H1 (cell line): ENCODE results near the gene LPAR2. TPM values are rescaled to one million over a fixed set of nuclear protein-coding genes. Genes with fewer than 3 reads are reported as not detected.
A peak's percentile ranks its signal among the peaks of the same experiment; 100 is the strongest.

ENCODE experiments used
- CTCF ChIA-PET: fragments of 300-600 bp; sonication (Branson Sonifier 250); formaldehyde crosslinking; loops from one replicate; lab custom pipeline; 2021; ENCODE audit not compliant: partially characterized antibody; lab: Charles Lee
- POLR2A ChIA-PET: fragments of 300-600 bp; sonication (Branson Sonifier 250); formaldehyde crosslinking; loops from one replicate; lab custom pipeline; 2021; ENCODE audit warnings: inconsistent platforms; ENCODE audit not compliant: partially characterized antibody; lab: Charles Lee
- DNase-seq, 2 experiments: peaks; one replicate each; pipeline versions ENCODE4 v3.0.0 to v3.0.0-alpha.2; 2010 to 2022; ENCODE audit warnings: low spot score in 2 of 2, low read depth in 1 of 2, mixed read lengths in 1 of 2
- FAIRE-seq: peaks from 2 replicates; lab custom pipeline; 2011; peaks lifted over from hg19 to GRCh38; lab: Jason Lieb, UNC
- H2AFZ ChIP-seq: 2 replicates; pipeline ENCODE4 v1.8.1; 2012; ENCODE audit warnings: low read length, inconsistent platforms
- H2AK5ac ChIP-seq: 2 replicates; pipeline ENCODE4 v1.6.1; 2013; ENCODE audit warnings: low read depth, low read length
- H2BK120ac ChIP-seq: replicated peaks from 2 replicates; pipeline ENCODE3; 2013; ENCODE audit warnings: low read depth, low read length, inconsistent platforms
- H2BK12ac ChIP-seq: 2 replicates; pipeline ENCODE4 v1.6.1; 2013; ENCODE audit warnings: low read depth, low read length
- H2BK15ac ChIP-seq: 2 replicates; pipeline ENCODE4 v1.6.1; 2013; ENCODE audit warnings: low read length
- H2BK20ac ChIP-seq: 2 replicates; pipeline ENCODE4 v1.6.1; 2013; ENCODE audit warnings: low read length
- H2BK5ac ChIP-seq: 2 replicates; pipeline ENCODE4 v1.6.1; 2013; ENCODE audit warnings: low read depth, low read length
- H3K14ac ChIP-seq: 2 replicates; pipeline ENCODE4 v1.6.1; 2013; ENCODE audit warnings: inconsistent platforms; ENCODE audit not compliant: insufficient read length
- H3K18ac ChIP-seq: 2 replicates; pipeline ENCODE4 v1.6.1; 2013; ENCODE audit warnings: low read length; ENCODE audit errors: extremely low read depth
- H3K23ac ChIP-seq: 2 replicates; pipeline ENCODE4 v1.6.1; 2013; ENCODE audit warnings: inconsistent platforms; ENCODE audit not compliant: insufficient read length
- H3K23me2 ChIP-seq: 2 replicates; pipeline ENCODE4 v1.6.1; 2013; ENCODE audit warnings: low read depth, low read length
- H3K27ac ChIP-seq: 2 replicates; pipeline ENCODE4 v1.6.1; 2011; ENCODE audit warnings: low read depth, low read length, inconsistent platforms
- H3K27me3 ChIP-seq, 4 experiments: replicated peaks in 1 of 4; 1 replicate in 1 of 4; 2 replicates in 3 of 4; pipeline versions ENCODE4 v1.6.1 to v1.8.1; 2011 to 2013; ENCODE audit warnings: low read length in 3 of 4, mild to moderate bottlenecking in 3 of 4, inconsistent platforms in 2 of 4, mixed read lengths in 2 of 4, moderate library complexity in 1 of 4; ENCODE audit not compliant: control insufficient read depth in 3 of 4, insufficient read depth in 3 of 4; ENCODE audit errors: extremely low read depth in 1 of 4
- H3K36me3 ChIP-seq, 4 experiments: 2 replicates each; pipeline versions ENCODE4 v1.6.1 to v1.8.1; 2011 to 2013; ENCODE audit warnings: mild to moderate bottlenecking in 4 of 4, low read length in 3 of 4, moderate library complexity in 2 of 4, control low read depth in 1 of 4, inconsistent platforms in 1 of 4; ENCODE audit not compliant: insufficient read depth in 4 of 4, control insufficient read depth in 2 of 4
- H3K4ac ChIP-seq: replicated peaks from 2 replicates; pipeline ENCODE3; 2013; ENCODE audit warnings: low read length, low read depth, mixed read lengths, inconsistent platforms; ENCODE audit not compliant: insufficient read length
- H3K4me1 ChIP-seq, 4 experiments: replicated peaks in 1 of 4; 1 replicate in 1 of 4; 2 replicates in 3 of 4; pipeline versions ENCODE4 v1.6.1 to v1.8.1; 2011 to 2013; ENCODE audit warnings: low read length in 3 of 4, inconsistent platforms in 2 of 4, mixed read lengths in 1 of 4; ENCODE audit not compliant: insufficient read depth in 4 of 4, control insufficient read depth in 3 of 4
- H3K4me2 ChIP-seq, 2 experiments: 2 replicates each; pipeline versions ENCODE4 v1.6.1 to v1.8.1; 2011 to 2013; ENCODE audit warnings: low read depth in 2 of 2, low read length in 2 of 2, control low read depth in 1 of 2, inconsistent platforms in 1 of 2, mild to moderate bottlenecking in 1 of 2; ENCODE audit not compliant: insufficient read depth in 1 of 2
- H3K4me3 ChIP-seq, 4 experiments: fragments of 200-600, 300-600 bp in 1 of 4; sonication (generic), shearing (Covaris generic), sonication (Bioruptor Twin) in 1 of 4; 2 replicates each; pipeline versions ENCODE4 v1.5.1 to v1.8.1; 2011 to 2016; ENCODE audit warnings: low read length in 4 of 4, low read depth in 3 of 4, control low read depth in 2 of 4, inconsistent platforms in 2 of 4, mild to moderate bottlenecking in 2 of 4, mixed read lengths in 1 of 4, moderate library complexity in 1 of 4; ENCODE audit not compliant: insufficient read depth in 2 of 4; ENCODE audit errors: extremely low read depth in 1 of 4
- H3K56ac ChIP-seq: replicated peaks from 2 replicates; pipeline ENCODE3; 2013; ENCODE audit warnings: low read depth, mild to moderate bottlenecking, mixed read lengths, low read length, inconsistent platforms; ENCODE audit not compliant: insufficient read length
- H3K79me1 ChIP-seq: 2 replicates; pipeline ENCODE4 v1.6.1; 2013; ENCODE audit warnings: low read depth, low read length, control low read depth
- H3K79me2 ChIP-seq, 2 experiments: 2 replicates each; pipeline versions ENCODE4 v1.6.1 to v1.8.1; 2012 to 2013; ENCODE audit warnings: low read length in 2 of 2, mild to moderate bottlenecking in 2 of 2, inconsistent platforms in 1 of 2; ENCODE audit not compliant: insufficient read depth in 2 of 2, control insufficient read depth in 1 of 2
- H3K9ac ChIP-seq, 4 experiments: replicated peaks in 1 of 4; 1 replicate in 1 of 4; 2 replicates in 3 of 4; pipeline versions ENCODE4 v1.6.1 to v1.8.1; 2011 to 2013; ENCODE audit warnings: low read depth in 3 of 4, low read length in 3 of 4, control low read depth in 2 of 4, mild to moderate bottlenecking in 2 of 4, moderate library complexity in 2 of 4, inconsistent platforms in 1 of 4; ENCODE audit errors: extremely low read depth in 1 of 4
- H3K9me3 ChIP-seq, 2 experiments: 2 replicates each; pipeline versions ENCODE4 v1.6.1 to v1.8.1; 2012 to 2013; ENCODE audit warnings: mild to moderate bottlenecking in 2 of 2, moderate library complexity in 2 of 2, control low read depth in 1 of 2, inconsistent platforms in 1 of 2, low read depth in 1 of 2, low read length in 1 of 2, mixed read lengths in 1 of 2; ENCODE audit not compliant: insufficient read depth in 2 of 2
- H4K20me1 ChIP-seq, 2 experiments: replicated peaks in 1 of 2; 2 replicates each; pipeline versions ENCODE3 to v1.8.1; 2011 to 2013; ENCODE audit warnings: inconsistent platforms in 2 of 2, low read length in 2 of 2, mild to moderate bottlenecking in 1 of 2; ENCODE audit not compliant: insufficient read depth in 2 of 2, control insufficient read depth in 1 of 2
- H4K5ac ChIP-seq: 2 replicates; pipeline ENCODE4 v1.6.1; 2013; ENCODE audit warnings: low read length, low read depth, mixed read lengths, inconsistent platforms; ENCODE audit not compliant: insufficient read length
- H4K8ac ChIP-seq: 2 replicates; pipeline ENCODE4 v1.8.0; 2013; ENCODE audit warnings: mild to moderate bottlenecking, moderate library complexity, low read length, inconsistent platforms; ENCODE audit not compliant: insufficient read depth; ENCODE audit errors: extremely low read depth
- H4K91ac ChIP-seq: replicated peaks from 2 replicates; pipeline ENCODE3; 2013; ENCODE audit warnings: low read length, mixed read lengths, inconsistent platforms; ENCODE audit not compliant: insufficient read length
- ASH2L ChIP-seq: fragments of 200-600, 300-600 bp; sonication (generic); IDR thresholded peaks from one replicate; pipeline ENCODE4 v1.7.1; 2017; ENCODE audit warnings: low read length
- CTBP2 ChIP-seq: IDR thresholded peaks from 2 replicates; pipeline ENCODE4 v1.7.0; 2011; ENCODE audit warnings: borderline replicate concordance, mild to moderate bottlenecking, moderate library complexity, mixed read lengths, low read length; ENCODE audit not compliant: insufficient read depth, insufficient read length
- CTCF ChIP-seq, 3 experiments: IDR thresholded peaks; 1 replicate in 2 of 3; 2 replicates in 1 of 3; pipeline versions ENCODE4 v1.5.1 to v1.6.1; 2011; ENCODE audit warnings: low read length in 3 of 3, mild to moderate bottlenecking in 3 of 3, inconsistent platforms in 2 of 3, low read depth in 1 of 3, moderate library complexity in 1 of 3; ENCODE audit not compliant: insufficient read depth in 1 of 3; ENCODE audit errors: control extremely low read depth in 1 of 3
- EGR1 ChIP-seq: IDR thresholded peaks from 2 replicates; pipeline ENCODE4 v1.6.1; 2011; ENCODE audit warnings: low read depth, low read length, borderline replicate concordance
- EZH2 ChIP-seq: fragments of 200-600 bp; sonication (generic); IDR thresholded peaks from 2 replicates; pipeline ENCODE4 v1.7.1; 2012; ENCODE audit warnings: low read depth, mild to moderate bottlenecking, moderate library complexity, low read length, inconsistent platforms; ENCODE audit not compliant: severe bottlenecking
- GABPA ChIP-seq: IDR thresholded peaks from 2 replicates; pipeline ENCODE4 v1.6.1; 2011; ENCODE audit warnings: mild to moderate bottlenecking, low read length, moderate library complexity, borderline replicate concordance; ENCODE audit not compliant: insufficient read depth
- KDM1A ChIP-seq: fragments of 200-600, 300-600 bp; sonication (generic); IDR thresholded peaks from 2 replicates; pipeline ENCODE4 v1.7.1; 2016; ENCODE audit warnings: mild to moderate bottlenecking, low read length, borderline replicate concordance
- POU5F1 ChIP-seq: IDR thresholded peaks from 2 replicates; pipeline ENCODE4 v1.6.1; 2011; ENCODE audit warnings: low read depth, mild to moderate bottlenecking, low read length, moderate library complexity
- TAF7 ChIP-seq: optimal IDR thresholded peaks from 2 replicates; pipeline ENCODE3; 2011; ENCODE audit warnings: low read depth, mild to moderate bottlenecking, inconsistent platforms, low read length, moderate library complexity, borderline replicate concordance
- WGBS, 2 experiments: shearing (Covaris generic) in 1 of 2; methylation state at CpG; one replicate each; pipeline versions ENCODE4 v1.1.6 to v1.1.7; 2013 to 2015; ENCODE audit warnings: low lambda C conversion rate in 2 of 2, mixed read lengths in 2 of 2, inconsistent platforms in 1 of 2, low coverage in 1 of 2, missing lambda C conversion rate in 1 of 2; ENCODE audit not compliant: insufficient replicate concordance in 2 of 2, insufficient coverage in 1 of 2, insufficient read length in 1 of 2; ENCODE audit errors: extremely low coverage in 1 of 2, missing lambda C conversion rate in 1 of 2; 5-methylcytosine and 5-hydroxymethylcytosine counted together
- polyA plus RNA-seq, 7 experiments: library from polyadenylated mRNA; depleted of rRNA in 3 of 7; stranded (reverse) in 5 of 7; unstranded in 2 of 7; fragments of >200 nt in 5 of 7; fragments of 200-250 nt in 2 of 7; gene quantifications; 1 replicate in 5 of 7; 2 replicates in 1 of 7; 4 replicates in 1 of 7; pipeline versions ENCODE4 v1.2.1 to v1.2.3, GENCODE V29; 2011 to 2013; ENCODE audit warnings: missing spikeins in 2 of 7, mixed read lengths in 2 of 7
- total RNA-seq: library from RNA; stranded (reverse); fragmentation: NEBNext Ultra II Directional; extraction: Animal tissue kit (Norgen Biotek cat#: 25700); gene quantifications from 2 replicates; pipeline ENCODE4 v1.2.1, GENCODE V29; 2021

Gene LPAR2
- total and polyA plus RNA-seq, 2 of the 8 experiments (the other 6 are each of a cell fraction or from before 2014, with no cell fraction given): 47.6 to 70.2 TPM

GRCh38 chr19:19642506-19643157 is 14.6 kb upstream of the LPAR2 start:
- Histone ChIP-seq H4K91ac (peak overlapping the region; percentile 31), H2AK5ac (peak overlapping the region; percentile 70; the same call in 1 of the 2 replicates), H4K5ac (no peak overlapping the region), H3K4me2 (peak overlapping the region; percentile 72 to 85), H3K14ac (no peak overlapping the region), H4K20me1 (peaks cover 3 to 5% of the 10 kb centered on the region in 2 experiments), H3K4me1 (peaks cover 0 to 8% (median 5%) of the 10 kb centered on the region in 4 experiments; a peak in 6 of 7 replicates), H3K18ac (peak overlapping the region; percentile 78), H3K79me1 (no peaks in the 10 kb centered on the region), H2AFZ (peak overlapping the region; percentile 69; the same call in 1 of the 2 replicates), H3K4ac (peak overlapping the region; percentile 25), H3K23me2 (peaks cover 4% of the 10 kb centered on the region; the same call in 1 of the 2 replicates), H3K27ac (peak overlapping the region; percentile 33; the same call in 1 of the 2 replicates), H2BK120ac (no peak overlapping the region), H2BK20ac (no peak overlapping the region), H3K56ac (no peak overlapping the region), H3K9ac (peak overlapping the region in 2 of 4 experiments; percentile 56 to 59; a peak in 3 of 7 replicates), H3K23ac (no peak overlapping the region), H3K36me3 (peaks cover 10 to 28% (median 21%) of the 10 kb centered on the region in 4 experiments), H3K4me3 (peak overlapping the region; percentile 77 to 85 (median 80)), H3K27me3 (no peaks in the 10 kb centered on the region), H2BK15ac (peak overlapping the region; percentile 81; the same call in 1 of the 2 replicates), H3K9me3 (no peaks in the 10 kb centered on the region), H3K79me2 (no peaks in the 10 kb centered on the region), H2BK5ac (no peak overlapping the region), H4K8ac (peak overlapping the region; percentile 23), H2BK12ac (0 out of 2 replicates have a peak overlapping the region, but pooled peaks have one; percentile 7)
- ChIA-PET CTCF (interaction anchor here (0.7 kb wide), 1 partner anchor 75 kb away, joined by 4 read pairs; no protein-coding TSS in a partner anchor), POLR2A (no interaction called here)
- FAIRE-seq (no peak), DNase-seq (no peak)
- WGBS, 2 experiments: 30% methylated on average over 14 of the region's 16 CpGs; no CpG with 5 or more reads in 1 of the 2 experiments
- TF ChIP-seq CTCF (IDR thresholded peaks at IDR 0.05; ENCODE audit: control extremely low read depth in 1 of 3, insufficient read depth in 1 of 3, low read depth in 1 of 3, low read length in 3 of 3) (no peak), ASH2L (no peak), POU5F1 (no peak), EZH2 (no peak), TAF7 (no peak), KDM1A (no peak), CTBP2 (no peak), GABPA (no peak), EGR1 (no peak)
